Glutamatergic neuron (in vitro differentiated cells): Measurements from ENCODE around the gene TBCE. TPM values are rescaled to one million over a fixed set of nuclear protein-coding genes. Genes with fewer than 3 reads are reported as not detected.

Experiments used
- DNase-seq: peaks from one replicate; pipeline ENCODE4 v3.0.0; 2022
- H3K27ac Mint-ChIP-seq: one replicate; pipeline ENCODE4 v1.8.0; 2020; ENCODE audit warnings: mild to moderate bottlenecking, mixed read lengths, inconsistent platforms; ENCODE audit not compliant: unreplicated experiment
- H3K27me3 Mint-ChIP-seq: one replicate; pipeline ENCODE4 v1.8.0; 2020; ENCODE audit warnings: mild to moderate bottlenecking, moderate library complexity, mixed read lengths, inconsistent platforms; ENCODE audit not compliant: unreplicated experiment
- H3K36me3 Mint-ChIP-seq: one replicate; pipeline ENCODE4 v1.8.0; 2020; ENCODE audit warnings: mild to moderate bottlenecking, mixed read lengths, inconsistent platforms; ENCODE audit not compliant: unreplicated experiment
- H3K4me1 Mint-ChIP-seq: one replicate; pipeline ENCODE4 v1.8.0; 2020; ENCODE audit warnings: mild to moderate bottlenecking, low read depth, mixed read lengths, inconsistent platforms; ENCODE audit not compliant: unreplicated experiment
- H3K4me3 Mint-ChIP-seq: one replicate; pipeline ENCODE4 v1.8.0; 2020; ENCODE audit warnings: mild to moderate bottlenecking, mixed read lengths, inconsistent platforms; ENCODE audit not compliant: unreplicated experiment
- H3K9me3 Mint-ChIP-seq: one replicate; pipeline ENCODE4 v1.8.0; 2020; ENCODE audit warnings: mild to moderate bottlenecking, moderate library complexity, mixed read lengths, inconsistent platforms; ENCODE audit not compliant: unreplicated experiment
- long read RNA-seq: library from polyadenylated mRNA; unstranded; transcript quantifications from one replicate; pipeline ENCODE4 v2.0.0, GENCODE V29; 2020; ENCODE audit not compliant: unreplicated experiment
- total RNA-seq: library from RNA; stranded (reverse); fragmentation: NEBNext Ultra II Directional; extraction: Animal tissue kit (Norgen Biotek cat#: 25700); gene quantifications from one replicate; pipeline ENCODE4 v1.2.1, GENCODE V29; 2021; ENCODE audit not compliant: unreplicated experiment
- TF ChIP-seq, protein P1 (sequence below): fragments of 200-600 bp; sonication (generic); IDR thresholded peaks from one replicate; pipeline ENCODE4 v1.5.0; 2021; ENCODE audit not compliant: partially characterized antibody, unreplicated experiment

The TBCE gene, protein sequence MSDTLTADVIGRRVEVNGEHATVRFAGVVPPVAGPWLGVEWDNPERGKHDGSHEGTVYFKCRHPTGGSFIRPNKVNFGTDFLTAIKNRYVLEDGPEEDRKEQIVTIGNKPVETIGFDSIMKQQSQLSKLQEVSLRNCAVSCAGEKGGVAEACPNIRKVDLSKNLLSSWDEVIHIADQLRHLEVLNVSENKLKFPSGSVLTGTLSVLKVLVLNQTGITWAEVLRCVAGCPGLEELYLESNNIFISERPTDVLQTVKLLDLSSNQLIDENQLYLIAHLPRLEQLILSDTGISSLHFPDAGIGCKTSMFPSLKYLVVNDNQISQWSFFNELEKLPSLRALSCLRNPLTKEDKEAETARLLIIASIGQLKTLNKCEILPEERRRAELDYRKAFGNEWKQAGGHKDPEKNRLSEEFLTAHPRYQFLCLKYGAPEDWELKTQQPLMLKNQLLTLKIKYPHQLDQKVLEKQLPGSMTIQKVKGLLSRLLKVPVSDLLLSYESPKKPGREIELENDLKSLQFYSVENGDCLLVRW
- 30.7 TPM for total RNA-seq
- long read RNA-seq, full-length matches to known transcripts: 24 of 27 reads
- long read RNA-seq, partial matches to known transcripts: 1 of 27 reads
- long read RNA-seq, other reads (novel, unspliced or antisense): 2 of 27 reads

DNA sequence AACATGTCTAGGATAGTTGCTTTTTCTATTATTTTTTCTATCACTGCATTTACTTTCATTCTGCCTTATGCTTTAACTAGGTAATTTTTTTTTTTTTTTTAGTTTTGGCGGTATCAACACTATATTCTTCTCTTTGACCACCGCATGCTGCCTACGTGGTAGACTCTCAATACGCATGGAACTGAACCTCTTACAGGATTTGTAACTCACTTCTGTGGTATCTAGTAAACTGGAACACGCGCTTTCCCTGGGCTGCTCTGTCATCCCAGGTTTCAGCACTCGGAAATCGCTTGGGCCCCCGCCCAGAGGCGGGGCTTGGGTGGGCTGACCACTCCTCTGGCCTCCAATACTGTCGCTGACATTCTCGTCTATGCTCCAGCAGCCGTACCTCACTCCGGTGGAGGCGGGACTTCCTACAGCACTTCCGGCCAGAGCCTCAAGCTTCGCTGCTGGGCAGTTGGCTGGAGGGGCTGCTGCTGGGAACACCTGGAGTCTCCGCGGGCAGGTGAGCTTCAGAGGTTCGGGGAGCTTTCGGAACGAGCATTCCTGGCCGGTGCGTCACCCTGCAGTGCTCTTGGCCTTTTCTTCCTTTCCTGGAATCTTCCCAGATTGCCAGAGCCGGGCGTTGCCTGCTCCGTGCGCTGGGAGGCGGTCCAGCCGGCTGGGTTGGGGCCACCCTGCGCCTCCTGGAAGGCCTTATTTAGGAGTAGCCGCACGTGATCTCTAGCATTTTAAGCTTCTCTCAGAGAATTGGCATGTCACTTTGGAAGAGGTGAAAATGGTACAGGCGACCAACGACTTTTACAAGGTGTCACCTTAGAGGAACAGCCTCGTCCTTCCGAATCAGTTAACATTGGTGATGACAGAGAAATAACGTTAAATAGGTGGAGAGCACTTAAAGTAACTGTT lies at the start of gene TBCE:
TBCE (plus strand) TSS at position 428 of the 909 bp plus-strand sequence. CDS start 12,623 bp downstream, outside the sequence.
- Mint-ChIP-seq H3K36me3 (no peaks in the 10 kb centered on the region), H3K9me3 (no peaks in the 10 kb centered on the region), H3K4me3 (peak within 1 kb of the TSS; percentile 93), H3K4me1 (peaks cover 6% of the 10 kb centered on the region), H3K27me3 (peaks cover 7% of the 10 kb centered on the region), H3K27ac (peak within 1 kb of the TSS; percentile 85)
- peak; percentile 95 for DNase-seq
- TF ChIP-seq, protein P1, sequence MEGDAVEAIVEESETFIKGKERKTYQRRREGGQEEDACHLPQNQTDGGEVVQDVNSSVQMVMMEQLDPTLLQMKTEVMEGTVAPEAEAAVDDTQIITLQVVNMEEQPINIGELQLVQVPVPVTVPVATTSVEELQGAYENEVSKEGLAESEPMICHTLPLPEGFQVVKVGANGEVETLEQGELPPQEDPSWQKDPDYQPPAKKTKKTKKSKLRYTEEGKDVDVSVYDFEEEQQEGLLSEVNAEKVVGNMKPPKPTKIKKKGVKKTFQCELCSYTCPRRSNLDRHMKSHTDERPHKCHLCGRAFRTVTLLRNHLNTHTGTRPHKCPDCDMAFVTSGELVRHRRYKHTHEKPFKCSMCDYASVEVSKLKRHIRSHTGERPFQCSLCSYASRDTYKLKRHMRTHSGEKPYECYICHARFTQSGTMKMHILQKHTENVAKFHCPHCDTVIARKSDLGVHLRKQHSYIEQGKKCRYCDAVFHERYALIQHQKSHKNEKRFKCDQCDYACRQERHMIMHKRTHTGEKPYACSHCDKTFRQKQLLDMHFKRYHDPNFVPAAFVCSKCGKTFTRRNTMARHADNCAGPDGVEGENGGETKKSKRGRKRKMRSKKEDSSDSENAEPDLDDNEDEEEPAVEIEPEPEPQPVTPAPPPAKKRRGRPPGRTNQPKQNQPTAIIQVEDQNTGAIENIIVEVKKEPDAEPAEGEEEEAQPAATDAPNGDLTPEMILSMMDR: no peak

DNA sequence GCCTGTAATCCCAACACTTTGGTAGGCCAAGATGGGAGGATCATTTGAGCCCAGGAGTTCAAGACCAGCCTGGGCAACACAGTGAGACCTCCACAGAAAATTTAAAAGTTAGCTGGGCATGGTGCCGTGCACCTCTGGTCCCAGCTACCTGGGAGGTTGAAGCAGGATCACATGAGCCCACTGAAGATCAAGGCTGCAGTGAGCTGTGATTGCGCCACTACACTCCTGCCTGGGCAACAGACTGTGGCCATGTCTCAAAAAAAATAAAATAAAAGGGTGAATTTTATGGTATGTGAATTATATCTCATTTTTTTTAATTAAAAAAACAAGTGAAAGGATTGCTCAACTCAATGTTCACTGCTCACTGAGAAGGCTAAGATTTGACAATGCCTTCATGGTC lies 48.0 kb upstream of the TBCE start:
- Mint-ChIP-seq H3K4me1 (peaks cover 15% of the 10 kb centered on the region), H3K4me3 (no peak overlapping the region), H3K36me3 (no peaks in the 10 kb centered on the region), H3K27me3 (peaks cover 2% of the 10 kb centered on the region), H3K27ac (no peak overlapping the region), H3K9me3 (peaks cover 1% of the 10 kb centered on the region)
- no peak for DNase-seq
- TF ChIP-seq, protein P1: no peak

- peaks cover 2% of the 10 kb centered on the region for H3K27me3 Mint-ChIP-seq
- H3K4me1 Mint-ChIP-seq: peaks cover 15% of the 10 kb centered on the region
- no peak overlapping the region for H3K27ac Mint-ChIP-seq
- H3K4me3 Mint-ChIP-seq: no peak overlapping the region
- TF ChIP-seq, protein P1: no peak
- no peak for DNase-seq
- H3K9me3 Mint-ChIP-seq: no peaks in the 10 kb centered on the region
- H3K36me3 Mint-ChIP-seq: no peaks in the 10 kb centered on the region
Measured at GRCh38 chr1:235320521-235321179, 46.6 kb upstream of the TBCE start.

- TF ChIP-seq, protein P1: no peak
- Mint-ChIP-seq H3K4me1 (peaks cover 20% of the 10 kb centered on the region), H3K4me3 (peak overlapping the region; percentile 39), H3K27me3 (peaks cover 8% of the 10 kb centered on the region), H3K36me3 (no peaks in the 10 kb centered on the region), H3K9me3 (peaks cover 5% of the 10 kb centered on the region), H3K27ac (no peak overlapping the region)
- no peak for DNase-seq
Measured at GRCh38 chr1:235324296-235324695, 42.9 kb upstream of the TBCE start.
